AML-193 (cell line): Measurements from ENCODE around the gene ARSK.

ENCODE experiments used
- DNase-seq, 2 experiments: peaks; one replicate each; lab custom pipeline; 2025; lab: John Stamatoyannopoulos, UW

ARSK gene

GRCh38 chr5:95564450-95564849 lies 9.5 kb downstream of the ARSK start:
- DNase-seq = no peak

- DNase-seq = no peak
Measured at GRCh38 chr5:95565280-95565920, 10.5 kb downstream of the ARSK start.

GRCh38 chr5:95572016-95572415 lies 17.1 kb downstream of the ARSK start:
- DNase-seq = no peak

GRCh38 chr5:95581576-95581975 lies 26.7 kb downstream of the ARSK start:
- no peak for DNase-seq

GRCh38 chr5:95583992-95584391 lies 29.1 kb downstream of the ARSK start:
- no peak for DNase-seq

GRCh38 chr5:95590880-95591279 lies 36.0 kb downstream of the ARSK start:
- DNase-seq = no peak

GRCh38 chr5:95591490-95591901 lies 36.6 kb downstream of the ARSK start:
- no peak for DNase-seq

GRCh38 chr5:95595289-95595931 lies 40.5 kb downstream of the ARSK start:
- DNase-seq = no peak

- no peak for DNase-seq
Measured at GRCh38 chr5:95599252-95599651, 44.4 kb downstream of the ARSK start.

- DNase-seq = no peak
Measured at GRCh38 chr5:95600557-95600956, 45.7 kb downstream of the ARSK start.

- DNase-seq = no peak
Measured at GRCh38 chr5:95605786-95606185, 50.9 kb downstream of the ARSK start.

- no peak for DNase-seq
Measured at GRCh38 chr5:95606419-95606818, 51.5 kb downstream of the ARSK start.

- no peak for DNase-seq
Measured at GRCh38 chr5:95609711-95610110, 54.8 kb downstream of the ARSK start.

GRCh38 chr5:95610546-95610945 lies 55.6 kb downstream of the ARSK start:
- DNase-seq = no peak

GRCh38 chr5:95611396-95611795 lies 56.5 kb downstream of the ARSK start:
- no peak for DNase-seq

- DNase-seq = no peak
Measured at GRCh38 chr5:95613514-95613913, 58.6 kb downstream of the ARSK start.

- DNase-seq = no peak
Measured at GRCh38 chr5:95615164-95615467, 60.2 kb downstream of the ARSK start.

GRCh38 chr5:95617057-95617456 lies 62.2 kb downstream of the ARSK start:
- no peak for DNase-seq

GRCh38 chr5:95619096-95619495 lies 64.2 kb downstream of the ARSK start:
- no peak for DNase-seq

- DNase-seq = peak in 1 of 2 experiments; percentile 20
Measured at GRCh38 chr5:95619514-95620029, 64.7 kb downstream of the ARSK start.

GRCh38 chr5:95620030-95620869 lies 65.3 kb downstream of the ARSK start, which contains the start of gene GPR150:
TSS of gene GPR150 (plus strand) at chr5:95620087. CDS start at chr5:95620276, 189 bp downstream.
- peak; percentile 33 to 44 for DNase-seq

- peak; percentile 48 to 78 for DNase-seq
Measured at GRCh38 chr5:95620870-95621838, 66.3 kb downstream of the ARSK start.
